CD4-positive, alpha-beta T cell (primary cell): ENCODE measurements around the gene DESI2. TPM values are rescaled to one million over a fixed set of nuclear protein-coding genes. Genes with fewer than 3 reads are reported as not detected.

Source experiments
- ATAC-seq: fragments of 200-7000 bp; cut with Tn5 transposase; one replicate; pipeline ENCODE4 v1.10.0; 2022; ENCODE audit warnings: mild to moderate bottlenecking; ENCODE audit not compliant: poor library complexity
- CTCF ChIA-PET: fragments of 350-600 bp; sonication (Branson Sonifier 250); formaldehyde crosslinking; loops from one replicate; lab custom pipeline; 2021; ENCODE audit warnings: antibody characterized with exemption, inconsistent platforms; lab: Charles Lee
- POLR2A ChIA-PET: fragments of 350-600 bp; sonication (Branson Sonifier 250); formaldehyde crosslinking; loops from one replicate; lab custom pipeline; 2021; ENCODE audit warnings: antibody characterized with exemption, inconsistent platforms; lab: Charles Lee
- DNase-seq, 14 experiments: peaks; one replicate each; pipeline ENCODE4 v3.0.0-alpha.2; 2013 to 2020; ENCODE audit warnings: mixed read lengths in 2 of 14
- H3K27ac ChIP-seq, 2 donors: one replicate each; pipeline versions ENCODE4 v1.5.1 to v1.7.0; 2013; ENCODE audit warnings: low read length in 2 of 2, low read depth in 1 of 2, mild to moderate bottlenecking in 1 of 2
- H3K27me3 ChIP-seq, 2 experiments: 1 replicate in 1 of 2; 2 replicates in 1 of 2; pipeline versions ENCODE4 v1.6.1 to v1.7.0; 2013; ENCODE audit warnings: low read length in 2 of 2, control low read depth in 1 of 2, mild to moderate bottlenecking in 1 of 2, moderate library complexity in 1 of 2; ENCODE audit not compliant: insufficient read depth in 2 of 2, control insufficient read depth in 1 of 2
- H3K36me3 ChIP-seq: one replicate; pipeline ENCODE4 v1.6.1; 2013; ENCODE audit warnings: low read length, control low read depth; ENCODE audit not compliant: insufficient read depth
- H3K4me1 ChIP-seq: one replicate; pipeline ENCODE4 v1.6.1; 2013; ENCODE audit warnings: low read length, control low read depth; ENCODE audit not compliant: insufficient read depth
- H3K4me3 ChIP-seq: one replicate; pipeline ENCODE4 v1.5.1; 2013; ENCODE audit warnings: mild to moderate bottlenecking, low read length, moderate library complexity
- H3K9me3 ChIP-seq, 2 experiments: 1 replicate in 1 of 2; 2 replicates in 1 of 2; pipeline versions ENCODE4 v1.6.1 to v1.7.0; 2013; ENCODE audit warnings: low read length in 2 of 2, mild to moderate bottlenecking in 2 of 2, control low read depth in 1 of 2, moderate library complexity in 1 of 2; ENCODE audit not compliant: control insufficient read depth in 1 of 2, insufficient read depth in 1 of 2
- H3K27ac Mint-ChIP-seq: one replicate; pipeline ENCODE4 v1.8.0; 2020; ENCODE audit warnings: mixed read lengths
- H3K27me3 Mint-ChIP-seq: one replicate; pipeline ENCODE4 v1.8.0; 2021; ENCODE audit warnings: mixed read lengths
- H3K36me3 Mint-ChIP-seq: one replicate; pipeline ENCODE4 v1.8.0; 2021; ENCODE audit warnings: low read depth, mixed read lengths
- H3K4me1 Mint-ChIP-seq: one replicate; pipeline ENCODE4 v1.8.0; 2021; ENCODE audit warnings: low read depth, mixed read lengths
- H3K4me3 Mint-ChIP-seq: one replicate; pipeline ENCODE4 v1.8.0; 2020; ENCODE audit warnings: mild to moderate bottlenecking, mixed read lengths
- H3K9me3 Mint-ChIP-seq: one replicate; pipeline ENCODE4 v1.8.0; 2020; ENCODE audit warnings: mixed read lengths
- intact Hi-C, 2 experiments: fragments of 100-400 bp; cut with DNase I in 1 of 2; cut with micrococcal nuclease in 1 of 2; formaldehyde crosslinking; loops; one replicate each; pipeline versions ENCODE4 v1.15.1 to v1.9.0; 2023 to 2025; cut with DNase I, micrococcal nuclease
- total RNA-seq, 174 experiments: library from RNA in 2 of 174; stranded (reverse) in 2 of 174; gene quantifications; one replicate each; pipeline ENCODE4 v1.2.3 and lab custom pipeline; 2021 to 2026
- TF ChIP-seq, protein P1 (sequence below): fragments of 200-600 bp; IDR thresholded peaks from one replicate; pipeline ENCODE4 v1.8.0; 2022; ENCODE audit warnings: antibody characterized with exemption, mild to moderate bottlenecking

The DESI2 gene
- total RNA-seq, 2 experiments from 2014 or later = 12.9 to 13.7 TPM

DNA sequence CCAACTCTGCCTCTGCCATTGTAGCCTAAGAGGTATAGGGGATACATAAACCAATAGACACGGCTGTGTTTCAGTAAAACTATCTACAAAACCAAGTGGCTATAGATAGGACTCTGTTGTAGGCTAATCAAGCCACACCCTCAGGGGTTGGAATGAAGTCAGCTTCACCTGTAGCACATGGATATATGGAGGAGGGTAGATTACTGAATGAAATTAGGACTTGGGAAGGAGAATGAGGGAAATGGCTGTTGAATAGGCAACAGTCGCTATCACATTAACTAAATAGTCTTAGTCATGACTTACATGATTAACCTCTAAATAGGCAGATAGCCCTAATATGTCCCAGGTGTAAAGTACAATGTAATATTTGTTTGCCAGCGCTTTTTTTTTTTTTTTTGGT is 49.7 kb downstream of the DESI2 start:
- TF ChIP-seq, protein P1, sequence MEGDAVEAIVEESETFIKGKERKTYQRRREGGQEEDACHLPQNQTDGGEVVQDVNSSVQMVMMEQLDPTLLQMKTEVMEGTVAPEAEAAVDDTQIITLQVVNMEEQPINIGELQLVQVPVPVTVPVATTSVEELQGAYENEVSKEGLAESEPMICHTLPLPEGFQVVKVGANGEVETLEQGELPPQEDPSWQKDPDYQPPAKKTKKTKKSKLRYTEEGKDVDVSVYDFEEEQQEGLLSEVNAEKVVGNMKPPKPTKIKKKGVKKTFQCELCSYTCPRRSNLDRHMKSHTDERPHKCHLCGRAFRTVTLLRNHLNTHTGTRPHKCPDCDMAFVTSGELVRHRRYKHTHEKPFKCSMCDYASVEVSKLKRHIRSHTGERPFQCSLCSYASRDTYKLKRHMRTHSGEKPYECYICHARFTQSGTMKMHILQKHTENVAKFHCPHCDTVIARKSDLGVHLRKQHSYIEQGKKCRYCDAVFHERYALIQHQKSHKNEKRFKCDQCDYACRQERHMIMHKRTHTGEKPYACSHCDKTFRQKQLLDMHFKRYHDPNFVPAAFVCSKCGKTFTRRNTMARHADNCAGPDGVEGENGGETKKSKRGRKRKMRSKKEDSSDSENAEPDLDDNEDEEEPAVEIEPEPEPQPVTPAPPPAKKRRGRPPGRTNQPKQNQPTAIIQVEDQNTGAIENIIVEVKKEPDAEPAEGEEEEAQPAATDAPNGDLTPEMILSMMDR = no peak
- no peak overlapping the region for H3K4me3 ChIP-seq
- intact Hi-C loops = no loop called here
- Mint-ChIP-seq H3K9me3 (peaks cover 6% of the 10 kb centered on the region), H3K36me3 (peaks cover 81% of the 10 kb centered on the region), H3K27ac (no peak overlapping the region), H3K4me3 (no peak overlapping the region), H3K4me1 (no peaks in the 10 kb centered on the region), H3K27me3 (no peaks in the 10 kb centered on the region)
- DNase-seq (no peak), ATAC-seq (no peak)
- peaks cover 46% of the 10 kb centered on the region for H3K36me3 ChIP-seq
- ChIA-PET POLR2A (no interaction called here), CTCF (no interaction called here)
- no peaks in the 10 kb centered on the region for H3K4me1 ChIP-seq
- no peaks in the 10 kb centered on the region for H3K27me3 ChIP-seq
- peaks cover 0 to 4% of the 10 kb centered on the region in 2 experiments for H3K9me3 ChIP-seq
- H3K27ac ChIP-seq = no peak overlapping the region

DNA sequence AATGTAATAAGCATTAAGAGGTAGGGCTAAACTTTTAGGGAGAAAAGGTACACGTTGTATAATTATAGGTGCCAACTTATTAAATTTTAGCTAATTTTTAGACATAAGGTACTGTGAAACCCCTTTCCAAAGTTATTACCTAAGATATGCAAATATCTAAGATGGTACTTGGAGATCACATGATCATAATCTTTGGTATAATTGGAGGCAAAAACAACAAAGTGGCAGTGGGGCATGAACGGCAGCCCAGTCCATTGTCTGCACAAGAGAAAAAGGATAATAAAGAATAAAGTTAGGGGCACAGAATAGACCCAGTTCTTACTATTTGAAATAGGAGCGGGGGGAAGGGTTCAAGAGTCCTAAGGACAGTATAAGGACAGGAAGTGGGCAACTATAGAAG is 51.2 kb downstream of the DESI2 start:
- H3K4me1 Mint-ChIP-seq = no peaks in the 10 kb centered on the region
- CTCF ChIA-PET = no interaction called here
- POLR2A ChIA-PET = interaction anchor here (0.7 kb wide), 1 partner anchor 158 kb away, joined by 3 read pairs; no protein-coding TSS in a partner anchor

DNA sequence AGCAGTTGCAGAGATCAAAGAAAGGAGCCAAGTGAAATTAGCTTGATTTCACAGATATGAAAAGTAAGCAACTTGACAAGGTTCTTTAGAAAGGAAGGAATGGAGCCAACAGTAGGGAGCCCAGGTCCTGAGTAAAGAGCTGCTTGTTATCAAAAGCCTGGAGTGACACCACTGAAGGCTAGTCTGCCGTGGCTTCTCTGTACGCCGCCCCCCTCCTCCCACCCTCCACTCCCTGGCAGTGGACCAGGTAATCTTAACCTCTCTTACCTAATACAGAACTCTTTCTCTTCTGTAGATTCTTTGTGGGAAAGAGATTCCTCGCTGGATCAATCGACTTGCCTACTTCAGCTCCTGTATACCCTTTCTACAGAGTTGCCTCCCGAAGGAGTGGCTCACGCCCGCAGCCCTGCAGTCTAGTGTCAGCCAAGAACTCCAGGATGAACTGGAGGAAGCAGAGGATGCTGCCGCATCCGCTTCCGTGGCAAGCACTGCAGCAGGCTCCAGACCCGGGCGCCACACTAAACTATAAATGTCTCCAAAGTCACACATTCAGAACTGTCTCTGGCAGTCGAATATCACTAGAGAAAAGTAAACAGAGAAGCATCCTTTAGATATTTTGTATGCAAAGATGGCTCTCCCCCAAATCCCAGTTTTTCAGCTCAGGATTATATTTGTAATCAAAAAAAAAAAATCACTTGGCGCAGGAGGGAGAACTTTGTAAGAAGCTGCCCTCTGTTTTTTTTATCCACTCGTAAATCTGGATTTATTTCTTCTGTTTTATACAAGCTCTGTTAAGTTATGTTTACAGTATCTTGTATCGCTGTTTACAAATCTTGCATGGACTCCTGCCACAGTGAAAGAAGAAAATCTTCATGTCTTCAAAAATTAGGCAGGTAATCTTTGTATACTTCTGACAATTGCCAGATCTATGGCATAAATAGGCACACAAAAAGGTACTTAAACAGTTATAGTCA is 52.6 kb downstream of the DESI2 start:
- POLR2A ChIA-PET = interaction anchor here (0.5 kb wide), 1 partner anchor 129 kb away, joined by 3 read pairs; no protein-coding TSS in a partner anchor
- TF ChIP-seq, protein P1 = no peak
- Mint-ChIP-seq H3K36me3 (peaks cover 53% of the 10 kb centered on the region), H3K9me3 (no peaks in the 10 kb centered on the region), H3K4me3 (no peak overlapping the region), H3K4me1 (no peaks in the 10 kb centered on the region), H3K27me3 (no peaks in the 10 kb centered on the region), H3K27ac (no peak overlapping the region)
- Histone ChIP-seq H3K4me1 (no peaks in the 10 kb centered on the region), H3K27ac (no peak overlapping the region), H3K4me3 (no peak overlapping the region), H3K27me3 (no peaks in the 10 kb centered on the region), H3K9me3 (no peaks in the 10 kb centered on the region), H3K36me3 (peaks cover 26% of the 10 kb centered on the region)
- ATAC-seq (no peak), DNase-seq (no peak)
- intact Hi-C loops = no loop called here
- CTCF ChIA-PET = no interaction called here

More for the DNA sequence above, 51.2 kb downstream of the DESI2 start:
- H3K27me3 Mint-ChIP-seq = no peaks in the 10 kb centered on the region
- H3K27me3 ChIP-seq = no peaks in the 10 kb centered on the region
- intact Hi-C loops = no loop called here
- H3K4me3 ChIP-seq = no peak overlapping the region
- no peak overlapping the region for H3K4me3 Mint-ChIP-seq
- H3K36me3 Mint-ChIP-seq = peaks cover 66% of the 10 kb centered on the region
- TF ChIP-seq, protein P1 = no peak
- ATAC-seq (no peak), DNase-seq (no peak)
- H3K9me3 Mint-ChIP-seq = peaks cover 6% of the 10 kb centered on the region
- peaks cover 39% of the 10 kb centered on the region for H3K36me3 ChIP-seq
- H3K9me3 ChIP-seq = peaks cover 0 to 3% of the 10 kb centered on the region in 2 experiments
- H3K27ac ChIP-seq = no peak overlapping the region
- H3K27ac Mint-ChIP-seq = no peak overlapping the region
- H3K4me1 ChIP-seq = no peaks in the 10 kb centered on the region
